ENCODE measurements around the gene IL17REL. TPM values are rescaled to one million over a fixed set of nuclear protein-coding genes. Genes with fewer than 3 reads are reported as not detected.

IL17REL gene
- not detected for total RNA-seq

- TF ChIP-seq POLR2A (IDR thresholded peaks at IDR 0.05), result no peak
- intact Hi-C loops (cut with DNase I), result no loop called here
- ATAC-seq, result no peak
- H3K27ac ChIP-seq, result no peak within 1 kb of the TSS
- peak in 1 of 4 donors; percentile 3 for DNase-seq
- peaks cover 0 to 14% of the 10 kb centered on the region in 2 donors for H3K27me3 ChIP-seq
- 56 to 65% methylated on average over 15 to 29 of the region's 29 CpGs for WGBS, 2 donors
- no peaks in the 10 kb centered on the region for H3K36me3 ChIP-seq (replicated peaks in 1 of 2; ENCODE audit: insufficient read depth in 1 of 2, low read depth in 2 of 2)
- H3K4me1 ChIP-seq, result peaks cover 8% of the 10 kb centered on the region
- no peaks in the 10 kb centered on the region for H3K9me3 ChIP-seq
- no peak within 1 kb of the TSS for H3K4me3 ChIP-seq
These were observed at the start of gene IL17REL for GRCh38 chr22:50012211-50013181. TSS of gene IL17REL (minus strand) at chr22:50012765. CDS start at chr22:50012646, 119 bp downstream.

- Histone ChIP-seq H3K27me3 (peaks cover 0 to 9% of the 10 kb centered on the region in 2 donors), H3K9me3 (no peaks in the 10 kb centered on the region), H3K4me1 (peaks cover 14% of the 10 kb centered on the region), H3K27ac (no peak overlapping the region), H3K4me3 (no peak overlapping the region), H3K36me3 (replicated peaks in 1 of 2; ENCODE audit: insufficient read depth in 1 of 2, low read depth in 2 of 2) (no peaks in the 10 kb centered on the region)
- DNase-seq, result no peak
- intact Hi-C loops (cut with DNase I), result no loop called here
- TF ChIP-seq CTCF (IDR thresholded peaks at IDR 0.05) (no peak), POLR2A (IDR thresholded peaks at IDR 0.05) (no peak)
- no peak for ATAC-seq
- 63 to 66% methylated on average over 8 to 16 of the region's 17 CpGs for WGBS, 2 donors
These were observed 49.3 kb upstream of the IL17REL start for GRCh38 chr22:50061824-50062355.

- 63 to 77% methylated on average over 16 to 24 of the region's 27 CpGs for WGBS, 2 donors
- DNase-seq (no peak), ATAC-seq (no peak)
- H3K4me3 ChIP-seq, result no peak overlapping the region
- H3K27ac ChIP-seq, result no peak overlapping the region
- intact Hi-C loops (cut with DNase I), result no loop called here
- H3K36me3 ChIP-seq (replicated peaks in 1 of 2; ENCODE audit: insufficient read depth in 1 of 2, low read depth in 2 of 2), result no peaks in the 10 kb centered on the region
- peaks cover 14% of the 10 kb centered on the region for H3K4me1 ChIP-seq
- H3K27me3 ChIP-seq, result peaks cover 0 to 9% of the 10 kb centered on the region in 2 donors
- TF ChIP-seq POLR2A (IDR thresholded peaks at IDR 0.05) (no peak), CTCF (IDR thresholded peaks at IDR 0.05) (no peak)
- no peaks in the 10 kb centered on the region for H3K9me3 ChIP-seq
These were observed 48.7 kb upstream of the IL17REL start for GRCh38 chr22:50061141-50061823.

GRCh38 chr22:50060441-50061140 is 48.0 kb upstream of the IL17REL start:
- 41 to 52% methylated on average over 10 to 28 of the region's 28 CpGs for WGBS, 2 donors
- TF ChIP-seq POLR2A (IDR thresholded peaks at IDR 0.05), result no peak
- TF ChIP-seq CTCF (IDR thresholded peaks at IDR 0.05), result peak in 2 of 7 experiments; percentile 12 to 20
- Histone ChIP-seq H3K4me3 (no peak overlapping the region), H3K4me1 (peaks cover 14% of the 10 kb centered on the region), H3K36me3 (replicated peaks in 1 of 2; ENCODE audit: insufficient read depth in 1 of 2, low read depth in 2 of 2) (no peaks in the 10 kb centered on the region), H3K27ac (no peak overlapping the region), H3K9me3 (no peaks in the 10 kb centered on the region), H3K27me3 (peaks cover 0 to 9% of the 10 kb centered on the region in 2 donors)
- intact Hi-C loops (cut with DNase I), result no loop called here
- ATAC-seq (peak; percentile 67), DNase-seq (peak; percentile 41 to 74 (median 72))

Data from body of pancreas (tissue), 4 donors.